ENCODE measurements around the gene DSG2.

Gene DSG2

DNA sequence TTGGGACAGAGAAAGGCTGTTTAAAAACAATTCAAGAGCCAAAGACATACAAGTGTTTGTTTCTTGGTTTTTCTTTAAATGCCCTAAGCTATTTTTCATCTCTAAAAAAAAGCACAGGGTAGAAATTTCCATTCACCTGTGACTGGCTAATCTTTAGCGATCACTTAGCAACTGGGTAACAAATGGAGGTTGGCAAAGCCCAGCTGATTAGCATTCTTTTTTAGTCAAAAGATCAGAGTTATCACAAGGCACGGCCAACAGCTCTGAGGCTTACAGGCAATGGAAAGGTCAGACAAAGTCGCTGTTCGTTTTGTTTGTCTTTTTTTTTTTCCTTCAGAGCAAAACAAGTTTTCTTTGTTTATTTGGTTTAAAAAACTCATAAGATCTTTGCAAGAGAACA, 64.7 kb downstream of the DSG2 start:
- Histone ChIP-seq H3K9me3 (ENCODE audit: control insufficient read depth, insufficient read depth, low read length) (no peaks in the 10 kb centered on the region), H3K4me3 (ENCODE audit: low read depth, low read length) (no peak overlapping the region), H3K27me3 (ENCODE audit: control insufficient read depth, insufficient read depth, low read length) (no peaks in the 10 kb centered on the region), H3K36me3 (ENCODE audit: control insufficient read depth, insufficient read depth, low read length) (no peaks in the 10 kb centered on the region), H3K4me1 (ENCODE audit: control insufficient read depth, insufficient read depth, low read length) (no peaks in the 10 kb centered on the region), H3K9ac (ENCODE audit: low read depth, low read length) (no peak overlapping the region)

DNA sequence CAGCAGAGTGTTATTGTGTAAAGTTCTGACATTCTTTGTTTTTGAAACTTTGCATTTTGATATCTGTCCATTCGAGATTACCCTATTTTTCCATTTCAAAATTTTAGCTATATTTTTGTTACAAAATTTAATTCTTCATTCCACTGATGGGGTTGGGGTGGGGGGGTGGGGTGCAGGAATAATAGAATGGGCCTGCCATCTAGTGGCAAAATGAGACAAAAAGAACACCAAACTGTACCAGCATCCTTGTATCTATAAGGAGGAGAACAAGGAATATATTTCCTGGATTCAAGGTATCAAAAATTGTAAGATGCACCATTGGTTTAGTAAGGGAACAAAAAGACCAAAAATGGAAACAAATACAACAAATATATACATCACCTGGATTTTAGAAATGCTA, 65.8 kb downstream of the DSG2 start:
- H3K27me3 ChIP-seq (ENCODE audit: control insufficient read depth, insufficient read depth, low read length): no peaks in the 10 kb centered on the region
- H3K4me1 ChIP-seq (ENCODE audit: control insufficient read depth, insufficient read depth, low read length): no peaks in the 10 kb centered on the region
- no peak overlapping the region for H3K4me3 ChIP-seq (ENCODE audit: low read depth, low read length)
- no peaks in the 10 kb centered on the region for H3K36me3 ChIP-seq (ENCODE audit: control insufficient read depth, insufficient read depth, low read length)
- H3K9ac ChIP-seq (ENCODE audit: low read depth, low read length): no peak overlapping the region
- H3K9me3 ChIP-seq (ENCODE audit: control insufficient read depth, insufficient read depth, low read length): no peaks in the 10 kb centered on the region

DNA sequence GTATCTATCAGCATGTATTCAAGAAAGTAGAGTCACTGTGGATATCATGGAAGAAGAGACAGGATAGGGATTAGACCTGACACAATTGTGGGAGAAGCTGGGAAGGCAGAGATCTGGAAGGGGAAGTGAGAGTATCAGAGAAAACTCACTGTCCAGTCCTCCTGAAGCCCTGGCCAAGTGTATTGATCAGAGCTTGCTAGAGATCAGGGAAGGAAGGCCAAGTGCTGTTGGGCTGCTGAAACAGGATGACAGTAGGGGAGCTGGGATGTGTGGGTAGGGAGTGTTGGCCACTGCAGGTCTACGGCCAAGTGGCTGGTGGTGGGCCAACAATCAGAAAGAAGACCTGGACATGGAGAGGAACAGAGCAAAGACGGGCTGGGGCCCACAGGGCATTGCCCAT, 67.4 kb downstream of the DSG2 start:
- H3K4me1 ChIP-seq (ENCODE audit: control insufficient read depth, insufficient read depth, low read length): no peaks in the 10 kb centered on the region
- H3K9ac ChIP-seq (ENCODE audit: low read depth, low read length): no peak overlapping the region
- no peak overlapping the region for H3K4me3 ChIP-seq (ENCODE audit: low read depth, low read length)
- no peaks in the 10 kb centered on the region for H3K36me3 ChIP-seq (ENCODE audit: control insufficient read depth, insufficient read depth, low read length)
- H3K27me3 ChIP-seq (ENCODE audit: control insufficient read depth, insufficient read depth, low read length): no peaks in the 10 kb centered on the region
- H3K9me3 ChIP-seq (ENCODE audit: control insufficient read depth, insufficient read depth, low read length): no peaks in the 10 kb centered on the region

DNA sequence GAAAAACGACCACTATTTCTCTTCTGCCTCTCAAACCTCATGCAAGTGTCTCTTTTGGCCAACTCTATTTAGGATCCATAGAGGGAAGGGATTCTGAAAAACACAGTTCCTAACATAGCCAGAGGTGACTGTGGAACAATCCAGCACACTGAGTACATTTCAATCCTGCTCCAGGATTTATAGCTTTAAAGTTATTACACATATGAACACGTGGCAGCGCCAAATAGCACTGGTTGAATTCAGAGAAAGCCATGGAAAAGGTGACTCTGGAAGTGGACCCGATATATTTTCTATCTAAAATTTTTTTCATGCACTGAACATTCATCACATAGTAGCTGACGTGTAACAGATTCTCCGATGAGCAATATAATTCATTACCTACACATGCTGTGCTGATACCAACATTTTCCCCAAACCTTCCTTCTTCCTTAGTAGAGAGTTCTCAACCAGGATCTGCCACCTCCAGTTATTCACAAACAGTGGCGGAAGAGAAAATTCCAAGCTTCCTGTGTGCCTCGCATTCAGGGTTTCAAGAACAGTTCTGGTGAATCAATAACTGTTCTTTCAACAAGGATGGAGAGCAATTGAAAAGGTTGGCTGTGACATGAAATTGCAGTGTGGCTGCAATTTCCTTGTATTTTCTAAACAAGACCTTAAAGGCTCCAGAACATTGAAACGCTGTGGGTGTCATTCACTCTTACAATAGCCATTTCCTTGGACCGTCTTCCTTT, 68.0 kb downstream of the DSG2 start:
- H3K4me1 ChIP-seq (ENCODE audit: control insufficient read depth, insufficient read depth, low read length): no peaks in the 10 kb centered on the region
- H3K9ac ChIP-seq (ENCODE audit: low read depth, low read length): no peak overlapping the region
- H3K36me3 ChIP-seq (ENCODE audit: control insufficient read depth, insufficient read depth, low read length): no peaks in the 10 kb centered on the region
- no peak overlapping the region for H3K4me3 ChIP-seq (ENCODE audit: low read depth, low read length)
- no peaks in the 10 kb centered on the region for H3K9me3 ChIP-seq (ENCODE audit: control insufficient read depth, insufficient read depth, low read length)
- H3K27me3 ChIP-seq (ENCODE audit: control insufficient read depth, insufficient read depth, low read length): no peaks in the 10 kb centered on the region

DNA sequence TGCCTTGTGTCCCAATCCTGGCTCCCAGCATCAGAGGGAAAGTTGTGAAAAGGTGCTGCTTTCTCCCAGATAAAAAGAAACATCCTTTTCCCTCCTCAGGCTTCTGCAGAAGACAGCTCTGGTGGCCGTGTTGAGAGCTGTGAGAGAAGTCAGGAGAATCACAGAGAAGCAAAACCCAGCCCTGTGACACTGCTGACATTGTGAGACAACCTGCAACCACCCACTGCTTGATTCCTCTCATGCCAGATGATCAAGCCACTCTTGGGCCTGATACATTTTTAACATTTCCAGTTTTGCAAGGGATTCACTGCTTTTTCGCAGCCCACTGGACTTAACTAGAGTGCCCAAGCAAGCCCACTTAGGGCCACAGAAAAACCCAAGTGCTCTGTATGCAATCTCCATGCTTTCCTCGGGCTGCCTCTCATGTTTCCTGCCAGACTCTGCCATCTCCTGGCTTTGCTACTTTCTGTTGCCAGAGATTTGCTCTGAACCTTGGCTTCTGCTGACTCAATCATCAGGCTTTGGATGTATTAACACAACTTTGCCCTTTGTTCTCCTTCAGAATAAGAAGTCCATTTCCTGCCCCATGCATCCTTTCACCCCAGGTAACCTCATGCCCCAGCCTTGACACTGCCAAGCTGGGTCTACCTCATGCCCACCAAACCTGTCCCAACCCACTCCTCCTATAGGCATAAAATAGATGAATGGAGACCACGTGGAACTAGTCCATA, 68.8 kb downstream of the DSG2 start:
- Histone ChIP-seq H3K27me3 (ENCODE audit: control insufficient read depth, insufficient read depth, low read length) (no peaks in the 10 kb centered on the region), H3K9me3 (ENCODE audit: control insufficient read depth, insufficient read depth, low read length) (no peaks in the 10 kb centered on the region), H3K9ac (ENCODE audit: low read depth, low read length) (no peak overlapping the region), H3K36me3 (ENCODE audit: control insufficient read depth, insufficient read depth, low read length) (no peaks in the 10 kb centered on the region), H3K4me1 (ENCODE audit: control insufficient read depth, insufficient read depth, low read length) (no peaks in the 10 kb centered on the region), H3K4me3 (ENCODE audit: low read depth, low read length) (no peak overlapping the region)

DNA sequence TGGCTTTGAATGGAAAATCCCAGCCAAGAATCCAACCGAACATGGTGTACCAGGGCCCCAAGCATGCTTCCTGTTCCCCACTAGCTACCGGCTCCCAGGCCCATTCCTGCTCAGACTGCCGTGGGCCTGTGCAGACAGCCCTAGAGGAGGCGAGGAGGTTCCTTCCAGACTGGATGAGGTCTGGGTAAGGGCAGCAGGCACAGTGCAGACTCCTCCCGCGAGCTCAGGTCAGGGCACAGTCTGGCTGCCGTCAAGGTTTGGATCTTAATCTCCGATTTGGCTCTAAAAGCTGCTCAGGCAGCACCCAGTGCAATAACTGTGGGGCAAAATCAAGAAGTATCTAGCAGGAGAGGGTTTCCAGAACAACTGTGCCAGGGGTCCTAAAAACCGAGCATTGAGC, 74.4 kb downstream of the DSG2 start:
- no peak overlapping the region for H3K4me3 ChIP-seq (ENCODE audit: low read depth, low read length)
- H3K4me1 ChIP-seq (ENCODE audit: control insufficient read depth, insufficient read depth, low read length): no peaks in the 10 kb centered on the region
- no peak overlapping the region for H3K9ac ChIP-seq (ENCODE audit: low read depth, low read length)
- no peaks in the 10 kb centered on the region for H3K36me3 ChIP-seq (ENCODE audit: control insufficient read depth, insufficient read depth, low read length)
- H3K27me3 ChIP-seq (ENCODE audit: control insufficient read depth, insufficient read depth, low read length): no peaks in the 10 kb centered on the region
- H3K9me3 ChIP-seq (ENCODE audit: control insufficient read depth, insufficient read depth, low read length): no peaks in the 10 kb centered on the region

DNA sequence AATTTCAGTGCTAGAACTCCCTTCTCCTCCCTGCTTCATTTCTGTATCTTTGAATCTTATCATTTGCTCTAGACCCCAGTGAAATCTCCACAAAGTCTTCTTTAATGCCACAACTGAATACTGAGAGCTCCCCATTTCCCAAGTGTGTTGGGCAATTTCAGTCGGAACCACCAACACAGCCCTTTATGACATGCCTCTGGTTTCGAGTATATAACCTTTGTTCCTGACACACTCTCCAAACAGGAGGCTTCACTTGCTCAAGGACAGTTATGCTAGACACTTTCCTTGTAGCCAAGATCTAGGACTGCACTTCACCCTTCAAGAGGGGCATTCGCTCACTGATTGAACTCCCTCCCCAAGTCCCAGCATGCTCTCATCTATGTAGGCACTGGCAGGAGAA, 75.1 kb downstream of the DSG2 start:
- no peaks in the 10 kb centered on the region for H3K27me3 ChIP-seq (ENCODE audit: control insufficient read depth, insufficient read depth, low read length)
- no peaks in the 10 kb centered on the region for H3K36me3 ChIP-seq (ENCODE audit: control insufficient read depth, insufficient read depth, low read length)
- no peaks in the 10 kb centered on the region for H3K4me1 ChIP-seq (ENCODE audit: control insufficient read depth, insufficient read depth, low read length)
- H3K9me3 ChIP-seq (ENCODE audit: control insufficient read depth, insufficient read depth, low read length): no peaks in the 10 kb centered on the region
- no peak overlapping the region for H3K4me3 ChIP-seq (ENCODE audit: low read depth, low read length)
- no peak overlapping the region for H3K9ac ChIP-seq (ENCODE audit: low read depth, low read length)

DNA sequence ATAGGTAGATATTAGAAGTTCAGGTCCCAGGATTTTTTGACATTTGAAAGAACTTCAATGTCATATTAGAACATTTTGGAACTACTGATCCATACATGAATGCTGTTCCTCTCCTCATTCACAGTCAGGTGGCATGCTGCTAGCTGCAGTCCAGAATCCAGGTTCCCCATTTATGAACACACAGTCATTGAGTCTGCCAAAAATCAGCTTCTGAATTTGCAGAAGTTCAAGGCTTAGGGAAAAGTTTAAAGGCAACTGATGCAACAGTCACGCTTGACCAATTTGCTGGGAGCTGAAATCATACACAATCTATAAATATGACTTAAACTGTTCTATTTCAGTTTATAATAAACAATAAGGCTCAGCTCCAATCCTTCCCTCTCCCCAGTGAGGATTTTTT, 76.4 kb downstream of the DSG2 start:
- no peak overlapping the region for H3K4me3 ChIP-seq (ENCODE audit: low read depth, low read length)
- H3K27me3 ChIP-seq (ENCODE audit: control insufficient read depth, insufficient read depth, low read length): no peaks in the 10 kb centered on the region
- no peaks in the 10 kb centered on the region for H3K36me3 ChIP-seq (ENCODE audit: control insufficient read depth, insufficient read depth, low read length)
- H3K9me3 ChIP-seq (ENCODE audit: control insufficient read depth, insufficient read depth, low read length): no peaks in the 10 kb centered on the region
- H3K4me1 ChIP-seq (ENCODE audit: control insufficient read depth, insufficient read depth, low read length): no peaks in the 10 kb centered on the region
- H3K9ac ChIP-seq (ENCODE audit: low read depth, low read length): no peak overlapping the region

DNA sequence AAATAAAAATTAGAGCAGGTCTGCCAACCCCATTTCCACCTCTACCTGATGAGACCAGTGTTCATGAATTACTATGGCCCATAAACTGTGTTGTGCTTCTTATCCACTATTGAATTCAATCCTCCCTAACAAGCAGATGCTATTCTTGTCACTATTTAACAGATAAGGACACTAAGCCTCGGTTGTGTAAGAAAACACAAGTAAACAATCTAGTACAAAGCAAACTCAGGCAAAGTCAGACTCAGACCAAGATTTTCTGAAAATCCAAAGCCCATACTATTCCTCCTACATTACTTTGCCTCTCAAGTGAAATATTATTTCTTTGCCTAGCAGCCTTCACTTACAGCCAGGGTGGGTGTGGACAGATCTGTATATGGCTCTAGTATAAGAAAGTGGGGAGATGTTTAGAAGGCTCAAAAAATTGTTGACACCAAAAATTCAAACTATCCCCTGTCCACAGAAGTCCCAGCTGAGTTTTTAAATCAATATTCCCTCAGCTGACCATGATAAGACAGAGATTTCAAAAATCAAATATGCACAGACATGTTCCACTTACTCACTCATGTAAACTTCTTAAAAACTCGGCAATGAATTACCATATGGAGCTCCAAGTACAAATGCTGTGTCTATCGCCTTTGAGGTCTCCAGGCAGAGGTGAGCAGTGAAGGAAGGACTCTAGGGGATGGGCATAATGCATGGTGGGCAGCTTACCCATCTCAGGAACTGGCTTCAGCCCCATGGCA, 77.7 kb downstream of the DSG2 start:
- H3K4me3 ChIP-seq (ENCODE audit: low read depth, low read length): no peak overlapping the region
- no peak overlapping the region for H3K9ac ChIP-seq (ENCODE audit: low read depth, low read length)
- no peaks in the 10 kb centered on the region for H3K4me1 ChIP-seq (ENCODE audit: control insufficient read depth, insufficient read depth, low read length)

DNA sequence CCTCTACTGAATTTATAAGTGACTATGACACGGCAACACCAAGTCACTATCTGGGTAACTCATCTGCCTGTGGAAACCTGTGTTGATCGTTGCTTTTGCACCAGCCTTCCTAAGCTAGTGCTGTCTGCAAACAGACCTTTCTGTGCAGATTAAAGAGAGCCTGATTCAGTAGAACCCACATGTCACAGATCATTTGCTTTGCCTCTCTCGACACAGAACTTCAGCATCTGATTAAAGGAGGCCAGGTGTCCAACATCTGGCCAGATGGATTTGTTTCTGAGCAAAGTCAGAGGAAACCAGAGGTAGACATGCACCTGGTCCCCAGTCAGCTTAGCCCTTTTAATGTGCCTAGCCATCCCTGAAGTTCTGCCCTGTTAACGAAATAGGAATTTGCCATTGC, 78.7 kb downstream of the DSG2 start:
- no peaks in the 10 kb centered on the region for H3K4me1 ChIP-seq (ENCODE audit: control insufficient read depth, insufficient read depth, low read length)
- no peaks in the 10 kb centered on the region for H3K27me3 ChIP-seq (ENCODE audit: control insufficient read depth, insufficient read depth, low read length)
- no peak overlapping the region for H3K9ac ChIP-seq (ENCODE audit: low read depth, low read length)
- no peaks in the 10 kb centered on the region for H3K36me3 ChIP-seq (ENCODE audit: control insufficient read depth, insufficient read depth, low read length)
- no peaks in the 10 kb centered on the region for H3K9me3 ChIP-seq (ENCODE audit: control insufficient read depth, insufficient read depth, low read length)
- no peak overlapping the region for H3K4me3 ChIP-seq (ENCODE audit: low read depth, low read length)

More for the DNA sequence above, 77.7 kb downstream of the DSG2 start:
- no peaks in the 10 kb centered on the region for H3K9me3 ChIP-seq (ENCODE audit: control insufficient read depth, insufficient read depth, low read length)
- H3K36me3 ChIP-seq (ENCODE audit: control insufficient read depth, insufficient read depth, low read length): no peaks in the 10 kb centered on the region
- H3K27me3 ChIP-seq (ENCODE audit: control insufficient read depth, insufficient read depth, low read length): no peaks in the 10 kb centered on the region

DNA sequence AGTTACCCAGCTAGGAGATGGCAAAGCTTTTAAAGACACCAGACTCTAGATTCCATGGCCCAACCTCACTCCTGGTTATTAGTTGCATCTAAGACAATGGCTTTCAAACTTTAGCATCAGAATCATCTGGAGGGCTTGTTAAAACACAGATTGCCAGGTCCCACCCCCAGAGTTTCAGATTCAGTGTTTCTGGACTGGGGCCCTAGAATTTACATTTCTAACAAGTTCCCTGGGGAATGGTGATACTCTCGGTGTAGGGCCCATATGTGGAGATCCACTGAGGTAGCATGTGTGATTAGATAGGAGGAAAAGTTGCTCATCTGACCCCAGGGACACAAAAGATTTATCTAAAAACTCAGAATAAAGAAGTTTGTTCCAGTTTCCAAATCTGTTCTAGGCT, 79.2 kb downstream of the DSG2 start:
- Histone ChIP-seq H3K9me3 (ENCODE audit: control insufficient read depth, insufficient read depth, low read length) (no peaks in the 10 kb centered on the region), H3K9ac (ENCODE audit: low read depth, low read length) (no peak overlapping the region), H3K4me3 (ENCODE audit: low read depth, low read length) (no peak overlapping the region), H3K4me1 (ENCODE audit: control insufficient read depth, insufficient read depth, low read length) (no peaks in the 10 kb centered on the region), H3K27me3 (ENCODE audit: control insufficient read depth, insufficient read depth, low read length) (no peaks in the 10 kb centered on the region), H3K36me3 (ENCODE audit: control insufficient read depth, insufficient read depth, low read length) (no peaks in the 10 kb centered on the region)

DNA sequence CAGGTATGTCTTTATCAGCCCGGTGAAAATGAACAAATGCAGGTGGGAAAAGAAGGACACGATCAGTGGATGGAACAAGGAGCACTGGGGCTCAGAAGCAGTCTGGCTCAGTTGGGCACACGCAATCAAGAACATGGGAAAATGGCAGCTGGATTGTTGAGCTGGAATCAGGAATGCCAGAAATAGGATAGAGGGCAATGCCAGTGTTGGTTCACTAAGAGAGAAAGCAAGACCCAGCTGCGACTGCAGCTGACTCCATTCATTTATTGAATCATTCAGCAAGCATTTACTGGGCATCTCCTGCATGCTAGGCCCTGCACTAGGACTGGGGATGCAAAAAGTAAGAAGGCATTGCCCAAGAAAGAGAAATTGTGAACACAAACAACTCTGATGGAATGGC, 80.1 kb downstream of the DSG2 start:
- Histone ChIP-seq H3K4me3 (ENCODE audit: low read depth, low read length) (no peak overlapping the region), H3K4me1 (ENCODE audit: control insufficient read depth, insufficient read depth, low read length) (no peaks in the 10 kb centered on the region), H3K36me3 (ENCODE audit: control insufficient read depth, insufficient read depth, low read length) (no peaks in the 10 kb centered on the region), H3K27me3 (ENCODE audit: control insufficient read depth, insufficient read depth, low read length) (no peaks in the 10 kb centered on the region), H3K9me3 (ENCODE audit: control insufficient read depth, insufficient read depth, low read length) (no peaks in the 10 kb centered on the region), H3K9ac (ENCODE audit: low read depth, low read length) (no peak overlapping the region)
